Eye (tissue), 1 donor: ENCODE results near the gene NOC4L.
"Not testable (repeated sequence)": the region's sequence is repeated elsewhere in the genome, so short reads cannot be mapped to it uniquely, and the experiment has no call there.

Source experiments
- DNase-seq: peaks from one replicate; pipeline ENCODE4 v3.0.0-alpha.2; 2015

NOC4L gene

GRCh38 chr12:132124766-132125425 is 19.4 kb upstream of the NOC4L start:
- no peak for DNase-seq

GRCh38 chr12:132125736-132126135 is 18.5 kb upstream of the NOC4L start:
- DNase-seq, result no peak

- DNase-seq, result no peak
These were observed 17.2 kb upstream of the NOC4L start for GRCh38 chr12:132127041-132127440.

- no peak for DNase-seq
These were observed 15.2 kb upstream of the NOC4L start for GRCh38 chr12:132129007-132129406.

- DNase-seq, result no peak
These were observed 13.6 kb upstream of the NOC4L start for GRCh38 chr12:132130690-132131089.

GRCh38 chr12:132131229-132131628 is 13.0 kb upstream of the NOC4L start:
- no peak for DNase-seq

- no peak for DNase-seq
These were observed 12.3 kb upstream of the NOC4L start for GRCh38 chr12:132131952-132132351.

GRCh38 chr12:132132609-132133430 is 11.4 kb upstream of the NOC4L start:
- DNase-seq, result no peak

- peak; percentile 36 for DNase-seq
These were observed 10.2 kb upstream of the NOC4L start for GRCh38 chr12:132133952-132134652.

GRCh38 chr12:132134653-132135183 is 9.5 kb upstream of the NOC4L start:
- not testable (repeated sequence) for DNase-seq

GRCh38 chr12:132136226-132136625 is 8.0 kb upstream of the NOC4L start:
- not testable (repeated sequence) for DNase-seq

GRCh38 chr12:132137483-132138125 is 6.7 kb upstream of the NOC4L start:
- DNase-seq, result no peak

- no peak for DNase-seq
These were observed 5.1 kb upstream of the NOC4L start for GRCh38 chr12:132138941-132139871.

GRCh38 chr12:132139912-132140311 is 4.3 kb upstream of the NOC4L start:
- DNase-seq, result no peak

- no peak for DNase-seq
These were observed 3.8 kb upstream of the NOC4L start for GRCh38 chr12:132140501-132140900.

- no peak for DNase-seq
These were observed 3.1 kb upstream of the NOC4L start for GRCh38 chr12:132140918-132141841.

- no peak for DNase-seq
These were observed 2.1 kb upstream of the NOC4L start for GRCh38 chr12:132141976-132142678.

GRCh38 chr12:132142679-132143335 is 1.4 kb upstream of the NOC4L start:
- no peak for DNase-seq

GRCh38 chr12:132143336-132144071 is 753 bp upstream of the NOC4L start:
- peak; percentile 37 for DNase-seq
